MM.1S (cell line): ENCODE results near the gene IPCEF1.

Experiments
- DNase-seq: peaks from one replicate; pipeline ENCODE4 v3.0.0-alpha.2; 2015
- H2AFZ ChIP-seq: fragments of 300-600 bp; sonication (generic); 2 replicates; pipeline ENCODE4 v1.6.0; 2016; ENCODE audit warnings: antibody characterized with exemption, low read length
- H3F3A ChIP-seq: fragments of 300-600 bp; sonication (generic); 2 replicates; pipeline ENCODE4 v1.6.1; 2016; ENCODE audit warnings: mild to moderate bottlenecking, antibody characterized with exemption, low read length, moderate library complexity, mixed read lengths; ENCODE audit not compliant: insufficient read depth
- H3K27ac ChIP-seq: fragments of 300-600 bp; sonication (generic); 2 replicates; pipeline ENCODE4 v1.5.1; 2016; ENCODE audit warnings: mild to moderate bottlenecking, low read length
- H3K27me3 ChIP-seq: fragments of 300-600 bp; sonication (generic); replicated peaks from 2 replicates; pipeline ENCODE4 v1.6.0; 2016; ENCODE audit warnings: low read length; ENCODE audit not compliant: insufficient read depth
- H3K36me3 ChIP-seq: fragments of 300-600 bp; sonication (generic); replicated peaks from 2 replicates; pipeline ENCODE4 v1.6.1; 2016; ENCODE audit warnings: mild to moderate bottlenecking, low read length, mixed read lengths; ENCODE audit not compliant: insufficient read depth
- H3K4me1 ChIP-seq: fragments of 300-600 bp; sonication (generic); 2 replicates; pipeline ENCODE4 v1.6.1; 2016; ENCODE audit warnings: low read length, mixed read lengths
- H3K4me2 ChIP-seq: fragments of 300-600 bp; sonication (generic); 2 replicates; pipeline ENCODE4 v1.6.0; 2016; ENCODE audit warnings: low read depth, low read length
- H3K4me3 ChIP-seq: fragments of 300-600 bp; sonication (generic); 2 replicates; pipeline ENCODE4 v1.5.1; 2016; ENCODE audit warnings: low read length, mixed read lengths
- H3K79me2 ChIP-seq: fragments of 300-600 bp; sonication (generic); 2 replicates; pipeline ENCODE4 v1.6.1; 2016; ENCODE audit warnings: mixed run types, low read length, mixed read lengths
- H3K9ac ChIP-seq: fragments of 300-600 bp; sonication (generic); 2 replicates; pipeline ENCODE4 v1.6.1; 2016; ENCODE audit warnings: low read length, mixed read lengths
- H3K9me2 ChIP-seq: fragments of 300-600 bp; sonication (generic); replicated peaks from 2 replicates; pipeline ENCODE4 v1.6.1; 2016; ENCODE audit warnings: mild to moderate bottlenecking, low read length, mixed read lengths; ENCODE audit not compliant: insufficient read depth
- H3K9me3 ChIP-seq: fragments of 300-600 bp; sonication (generic); replicated peaks from 2 replicates; pipeline ENCODE4 v1.6.1; 2016; ENCODE audit warnings: mild to moderate bottlenecking, low read length, mixed read lengths; ENCODE audit not compliant: insufficient read depth
- H4K20me1 ChIP-seq: fragments of 300-600 bp; sonication (generic); 2 replicates; pipeline ENCODE4 v1.6.1; 2016; ENCODE audit warnings: mild to moderate bottlenecking, low read length, moderate library complexity, mixed read lengths; ENCODE audit not compliant: insufficient read depth
- EZH2 ChIP-seq: fragments of 300-600 bp; sonication (generic); optimal IDR thresholded peaks from 2 replicates; pipeline ENCODE3; 2017; ENCODE audit warnings: low read depth, mild to moderate bottlenecking, antibody characterized with exemption, low read length, mixed read lengths
- EZH2phosphoT487 ChIP-seq: fragments of 300-600 bp; sonication (generic); IDR thresholded peaks from 2 replicates; pipeline ENCODE4 v1.6.1; 2018; ENCODE audit warnings: antibody characterized with exemption, low read length
- TF ChIP-seq, protein P1 (sequence below): fragments of 300-600 bp; sonication (generic); IDR thresholded peaks from 2 replicates; pipeline ENCODE4 v1.5.1; 2016; ENCODE audit warnings: antibody characterized with exemption, low read length, mixed read lengths

IPCEF1 gene

DNA sequence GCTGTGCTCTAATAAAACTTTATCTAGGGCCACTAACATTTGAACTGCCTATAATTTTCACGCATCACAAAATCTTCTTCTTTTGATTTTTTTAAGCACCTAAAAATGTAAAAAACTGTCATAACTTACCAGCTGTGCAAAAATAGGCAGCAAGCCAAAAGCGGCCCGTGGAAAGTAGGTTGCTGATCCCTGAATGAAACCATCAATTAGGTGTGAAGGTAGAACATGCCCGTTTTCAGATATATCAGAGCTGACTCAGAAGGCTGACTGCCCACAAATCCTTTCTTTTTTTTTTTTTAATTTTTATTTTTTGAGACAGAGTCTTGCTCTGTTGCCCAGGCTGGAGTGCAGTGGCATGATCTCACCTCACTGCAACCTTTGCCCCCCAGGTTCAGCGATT lies 4.9 kb upstream of the IPCEF1 start:
- H3K27ac ChIP-seq = no peak overlapping the region
- DNase-seq = no peak
- TF ChIP-seq EZH2 (no peak), EZH2phosphoT487 (no peak)
- TF ChIP-seq, protein P1, sequence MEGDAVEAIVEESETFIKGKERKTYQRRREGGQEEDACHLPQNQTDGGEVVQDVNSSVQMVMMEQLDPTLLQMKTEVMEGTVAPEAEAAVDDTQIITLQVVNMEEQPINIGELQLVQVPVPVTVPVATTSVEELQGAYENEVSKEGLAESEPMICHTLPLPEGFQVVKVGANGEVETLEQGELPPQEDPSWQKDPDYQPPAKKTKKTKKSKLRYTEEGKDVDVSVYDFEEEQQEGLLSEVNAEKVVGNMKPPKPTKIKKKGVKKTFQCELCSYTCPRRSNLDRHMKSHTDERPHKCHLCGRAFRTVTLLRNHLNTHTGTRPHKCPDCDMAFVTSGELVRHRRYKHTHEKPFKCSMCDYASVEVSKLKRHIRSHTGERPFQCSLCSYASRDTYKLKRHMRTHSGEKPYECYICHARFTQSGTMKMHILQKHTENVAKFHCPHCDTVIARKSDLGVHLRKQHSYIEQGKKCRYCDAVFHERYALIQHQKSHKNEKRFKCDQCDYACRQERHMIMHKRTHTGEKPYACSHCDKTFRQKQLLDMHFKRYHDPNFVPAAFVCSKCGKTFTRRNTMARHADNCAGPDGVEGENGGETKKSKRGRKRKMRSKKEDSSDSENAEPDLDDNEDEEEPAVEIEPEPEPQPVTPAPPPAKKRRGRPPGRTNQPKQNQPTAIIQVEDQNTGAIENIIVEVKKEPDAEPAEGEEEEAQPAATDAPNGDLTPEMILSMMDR = no peak
- H3K79me2 ChIP-seq = no peaks in the 10 kb centered on the region
- H3K27me3 ChIP-seq = no peaks in the 10 kb centered on the region
- H3K36me3 ChIP-seq = no peaks in the 10 kb centered on the region
- H3K4me2 ChIP-seq = no peak overlapping the region
- H2AFZ ChIP-seq = no peak overlapping the region
- no peaks in the 10 kb centered on the region for H4K20me1 ChIP-seq
- H3F3A ChIP-seq = no peaks in the 10 kb centered on the region
- H3K4me1 ChIP-seq = no peaks in the 10 kb centered on the region
- no peak overlapping the region for H3K9ac ChIP-seq
- H3K9me3 ChIP-seq = no peaks in the 10 kb centered on the region
- H3K9me2 ChIP-seq = no peaks in the 10 kb centered on the region
- H3K4me3 ChIP-seq = no peak overlapping the region

DNA sequence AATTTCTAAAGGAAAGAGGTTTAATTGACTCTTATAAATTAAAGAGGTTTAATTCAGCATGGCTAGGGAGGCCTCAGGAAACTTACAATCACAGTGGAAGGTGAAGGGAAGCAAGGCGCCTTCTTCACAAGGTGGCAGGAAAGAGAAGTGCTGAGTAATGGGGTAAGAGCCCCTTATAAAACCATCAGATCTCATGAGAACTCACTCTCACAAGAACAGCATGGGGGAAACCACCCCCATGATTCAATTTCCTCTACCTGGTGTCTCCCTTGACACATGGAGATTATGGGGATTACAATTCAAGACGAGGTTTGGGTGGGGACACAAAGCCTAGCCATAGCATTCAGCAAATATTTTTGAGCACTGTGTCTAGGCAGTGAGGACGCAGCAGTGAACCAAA lies 3.9 kb upstream of the IPCEF1 start:
- H2AFZ ChIP-seq = no peak overlapping the region
- no peak overlapping the region for H3K27ac ChIP-seq
- H3K27me3 ChIP-seq = no peaks in the 10 kb centered on the region
- no peaks in the 10 kb centered on the region for H4K20me1 ChIP-seq
- H3K36me3 ChIP-seq = no peaks in the 10 kb centered on the region
- no peaks in the 10 kb centered on the region for H3K4me1 ChIP-seq
- H3K4me3 ChIP-seq = no peak overlapping the region
- no peaks in the 10 kb centered on the region for H3K9me3 ChIP-seq
- no peak overlapping the region for H3K4me2 ChIP-seq
- no peaks in the 10 kb centered on the region for H3F3A ChIP-seq
- no peaks in the 10 kb centered on the region for H3K9me2 ChIP-seq
- no peaks in the 10 kb centered on the region for H3K79me2 ChIP-seq
- no peak for TF ChIP-seq EZH2phosphoT487
- TF ChIP-seq, protein P1 = no peak
- no peak for TF ChIP-seq EZH2
- DNase-seq = no peak
- H3K9ac ChIP-seq = no peak overlapping the region

- no peak overlapping the region for H3K4me2 ChIP-seq
- H3K4me3 ChIP-seq = no peak overlapping the region
- H3K4me1 ChIP-seq = no peaks in the 10 kb centered on the region
- H3K9me2 ChIP-seq = no peaks in the 10 kb centered on the region
- H2AFZ ChIP-seq = no peak overlapping the region
- no peaks in the 10 kb centered on the region for H3F3A ChIP-seq
- no peak for DNase-seq
- H3K79me2 ChIP-seq = no peaks in the 10 kb centered on the region
- no peaks in the 10 kb centered on the region for H3K27me3 ChIP-seq
- H3K27ac ChIP-seq = no peak overlapping the region
- no peak overlapping the region for H3K9ac ChIP-seq
- no peaks in the 10 kb centered on the region for H3K9me3 ChIP-seq
- TF ChIP-seq, protein P1 = no peak
- TF ChIP-seq EZH2phosphoT487 = no peak
- no peak for TF ChIP-seq EZH2
- H4K20me1 ChIP-seq = no peaks in the 10 kb centered on the region
- no peaks in the 10 kb centered on the region for H3K36me3 ChIP-seq
Measured at GRCh38 chr6:154359679-154360078, 3.1 kb upstream of the IPCEF1 start.
